ENCODE data around the gene AKR1E2.

The AKR1E2 gene

GRCh38 chr10:4825868-4826791 lies at the start of gene AKR1E2:
Gene AKR1E2 (plus strand): TSS chr10:4826207. CDS start chr10:4826325, 118 bp downstream.
- DNase-seq (ENCODE audit: low read depth), result peak; percentile 85

- DNase-seq (ENCODE audit: low read depth), result no peak
These were observed 49.8 kb upstream of the AKR1E2 start for GRCh38 chr10:4776234-4776638.

DNA sequence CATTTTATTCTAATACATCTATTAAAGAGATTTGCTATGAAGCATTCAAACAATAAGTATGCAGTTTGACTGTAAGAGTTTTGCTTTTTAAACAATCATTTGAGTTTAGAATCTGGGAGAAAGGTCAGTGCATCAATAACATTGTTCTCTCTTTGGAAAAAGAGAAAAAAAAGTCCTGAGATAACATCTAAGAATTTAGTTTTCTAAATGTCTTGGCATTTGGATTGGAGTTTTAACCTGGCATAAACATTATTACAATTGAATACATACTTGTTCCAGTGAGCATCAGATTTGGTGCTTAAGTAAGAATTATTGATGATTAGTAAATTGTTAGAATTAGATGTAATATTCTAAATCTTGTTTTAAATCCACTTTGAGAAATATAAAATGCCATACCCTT lies 47.2 kb upstream of the AKR1E2 start:
- DNase-seq (ENCODE audit: low read depth), result no peak

GRCh38 chr10:4780091-4780490 lies 45.9 kb upstream of the AKR1E2 start:
- DNase-seq (ENCODE audit: low read depth), result no peak

DNA sequence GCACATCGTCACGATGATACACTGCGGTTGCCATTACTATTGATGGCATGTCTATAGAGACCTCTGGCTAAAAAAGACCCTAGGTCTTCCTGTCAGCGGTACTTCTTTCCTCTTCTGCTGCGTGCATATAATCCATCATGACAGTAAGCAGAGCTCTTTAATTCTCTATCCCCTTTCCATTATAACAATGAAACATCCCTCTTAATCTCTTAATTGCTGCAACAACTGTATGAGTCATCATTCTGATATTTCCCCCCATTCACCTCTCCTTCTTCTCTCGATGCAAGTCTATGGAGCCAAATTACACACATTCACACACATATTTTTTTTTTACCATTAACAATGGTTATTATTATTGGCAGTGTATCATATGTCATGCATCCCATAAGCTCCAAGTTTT lies 45.2 kb upstream of the AKR1E2 start:
- DNase-seq (ENCODE audit: low read depth), result peak; percentile 68

- no peak for DNase-seq (ENCODE audit: low read depth)
These were observed 44.1 kb upstream of the AKR1E2 start for GRCh38 chr10:4781955-4782354.

- DNase-seq (ENCODE audit: low read depth), result no peak
These were observed 41.2 kb upstream of the AKR1E2 start for GRCh38 chr10:4784667-4785333.

DNA sequence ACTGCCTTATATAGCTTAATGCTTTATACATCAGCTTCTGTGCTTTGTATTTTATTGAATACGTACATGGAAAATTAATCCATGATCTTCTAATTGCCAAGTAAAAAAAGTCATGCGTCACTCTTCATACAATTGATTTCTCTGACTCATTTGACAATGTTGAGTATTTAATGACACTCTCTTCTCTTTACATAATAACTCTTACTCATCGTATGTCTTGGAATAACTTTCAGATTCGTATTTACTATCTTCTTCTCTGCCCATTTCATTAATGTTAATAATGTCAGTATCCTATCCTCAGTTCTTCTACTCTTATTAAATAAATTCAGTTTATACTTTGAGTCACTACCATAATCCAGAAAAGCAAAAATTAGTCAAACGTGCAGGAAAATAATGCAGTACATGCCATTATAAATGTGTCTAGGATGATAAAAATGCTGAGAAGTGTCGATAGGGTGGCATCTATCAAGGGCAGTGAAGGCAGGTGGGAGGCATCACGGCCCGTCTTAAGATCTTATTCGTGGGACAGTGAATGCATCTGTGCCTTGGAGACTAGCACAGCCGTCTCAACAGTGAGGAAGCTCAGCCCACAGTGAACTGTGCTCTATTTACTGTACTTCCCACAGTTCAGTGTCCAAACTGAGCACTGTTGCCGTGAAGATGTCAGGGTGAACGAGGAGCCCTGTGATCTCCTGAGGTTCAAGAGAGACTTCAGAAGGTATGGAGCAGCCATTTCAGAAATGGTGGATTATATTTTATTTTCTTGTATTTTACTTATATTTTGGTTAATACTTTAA lies 39.8 kb upstream of the AKR1E2 start:
- no peak for DNase-seq (ENCODE audit: low read depth)

GRCh38 chr10:4790045-4790444 lies 36.0 kb upstream of the AKR1E2 start:
- no peak for DNase-seq (ENCODE audit: low read depth)

- DNase-seq (ENCODE audit: low read depth), result no peak
These were observed 35.1 kb upstream of the AKR1E2 start for GRCh38 chr10:4790922-4791321.

DNA sequence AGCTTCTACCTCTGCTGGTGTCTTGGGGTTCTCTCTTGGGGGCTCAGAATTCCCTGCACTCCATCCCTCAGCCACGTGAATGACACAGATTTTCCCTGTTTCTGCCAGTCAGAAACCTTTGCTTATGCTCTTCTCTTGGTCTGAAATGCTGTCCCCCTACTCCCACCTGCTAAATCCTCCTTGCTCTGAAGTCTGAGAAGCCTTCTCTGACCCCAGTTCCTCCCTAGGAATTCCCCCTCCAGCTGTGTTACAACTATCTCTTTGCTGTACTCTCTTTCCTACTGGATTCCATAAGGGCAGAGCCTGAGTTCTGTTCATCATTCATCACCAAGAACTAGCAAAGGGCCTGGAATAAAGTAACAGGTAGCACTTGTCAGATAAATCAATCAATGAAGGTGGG lies 33.6 kb upstream of the AKR1E2 start:
- no peak for DNase-seq (ENCODE audit: low read depth)

DNA sequence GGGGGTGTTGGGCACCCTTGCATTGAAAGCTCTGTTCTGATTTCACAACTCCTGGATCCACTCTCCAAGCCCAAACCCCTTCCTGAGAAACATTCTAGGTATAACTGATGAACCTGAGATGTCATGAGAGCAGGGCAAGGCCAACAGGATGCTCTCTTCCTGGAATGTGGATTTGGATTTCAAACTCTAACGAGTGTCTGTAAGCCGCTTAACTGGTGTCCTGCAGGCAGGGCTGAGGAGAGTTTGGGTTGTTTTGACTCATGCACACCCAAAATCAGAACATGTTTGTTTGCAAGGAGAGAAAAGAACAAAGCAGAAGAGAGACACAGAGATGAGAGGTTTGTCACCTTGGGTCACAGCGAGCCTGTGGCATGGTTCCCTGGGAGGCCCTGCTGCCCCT lies 24.6 kb upstream of the AKR1E2 start:
- DNase-seq (ENCODE audit: low read depth), result no peak

DNA sequence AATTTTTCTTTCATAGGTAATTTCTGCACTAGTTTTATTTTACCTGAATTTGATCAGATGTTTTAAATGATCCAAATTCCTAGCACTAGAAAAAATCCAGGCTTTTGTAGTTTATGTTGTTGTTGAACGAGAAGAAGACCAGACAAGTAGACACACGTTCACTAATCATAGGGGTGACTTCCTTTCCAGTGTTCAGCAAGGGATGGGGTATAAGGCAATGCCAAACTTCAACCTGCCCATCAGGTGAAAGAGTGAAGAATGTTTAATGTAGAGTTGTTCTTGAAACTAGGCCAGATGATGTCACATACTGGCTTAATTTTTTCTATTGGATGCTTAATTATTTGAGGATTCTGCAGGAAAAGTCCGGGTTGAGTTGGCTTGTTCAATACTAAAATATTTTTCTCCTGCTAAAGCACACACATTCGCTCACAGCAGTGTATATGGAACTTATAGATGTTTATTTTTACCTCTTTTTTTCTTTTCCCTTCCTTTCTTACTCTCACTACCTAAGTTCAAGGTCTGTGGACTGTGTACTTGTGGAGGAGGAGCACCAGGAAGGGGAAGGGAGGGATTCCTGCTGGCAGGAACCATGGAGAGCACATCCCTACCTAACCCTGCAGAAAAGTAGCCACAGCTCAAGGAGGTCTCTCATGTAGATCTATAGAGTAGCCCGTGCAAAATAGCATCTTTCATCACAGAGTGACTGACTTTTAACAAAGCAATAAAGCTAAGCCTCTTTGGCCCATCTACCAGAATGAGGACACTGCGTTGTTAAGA lies 23.1 kb upstream of the AKR1E2 start:
- no peak for DNase-seq (ENCODE audit: low read depth)

GRCh38 chr10:4803822-4804221 lies 22.2 kb upstream of the AKR1E2 start:
- DNase-seq (ENCODE audit: low read depth), result no peak

- peak; percentile 67 for DNase-seq (ENCODE audit: low read depth)
These were observed 21.5 kb upstream of the AKR1E2 start for GRCh38 chr10:4804465-4804864.

GRCh38 chr10:4806534-4806933 lies 19.5 kb upstream of the AKR1E2 start:
- DNase-seq (ENCODE audit: low read depth), result no peak

DNA sequence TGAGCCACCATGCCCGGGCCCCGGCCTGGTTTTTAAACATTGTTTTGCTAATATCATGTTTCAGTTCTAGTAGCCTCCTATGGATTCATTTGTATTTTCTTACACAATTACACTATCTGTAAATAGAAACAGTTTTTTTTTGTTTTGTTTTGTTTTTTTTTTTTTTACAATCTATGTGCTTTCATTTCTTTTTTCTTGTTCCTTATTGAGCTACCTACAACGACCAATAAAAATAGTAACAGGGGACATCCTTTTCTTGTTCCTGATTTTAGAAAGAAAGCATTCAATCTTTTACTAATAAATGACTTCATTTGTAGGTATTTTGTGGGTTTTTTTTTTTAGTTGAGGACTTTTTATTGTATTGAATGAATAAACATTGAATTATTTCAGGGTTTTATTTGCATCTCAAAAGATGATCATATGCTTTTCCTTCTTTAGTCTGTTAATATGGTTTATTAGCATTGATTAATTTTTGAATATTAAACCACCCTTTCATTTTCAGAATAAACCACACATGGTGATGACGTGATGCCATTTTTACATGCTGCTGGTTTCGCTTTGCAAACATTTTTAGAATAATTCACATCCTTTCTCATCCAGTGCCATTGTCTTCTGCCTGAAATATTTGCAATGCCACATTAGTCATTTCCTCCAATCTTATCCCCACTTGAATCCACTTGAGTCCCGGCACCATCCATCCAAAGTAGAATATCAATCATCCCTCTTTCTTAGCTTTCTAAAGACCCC lies 18.1 kb upstream of the AKR1E2 start:
- peak; percentile 96 for DNase-seq (ENCODE audit: low read depth)

- DNase-seq (ENCODE audit: low read depth), result no peak
These were observed 16.9 kb upstream of the AKR1E2 start for GRCh38 chr10:4809156-4809555.

- DNase-seq (ENCODE audit: low read depth), result peak; percentile 13
These were observed 15.9 kb upstream of the AKR1E2 start for GRCh38 chr10:4810092-4810491.

DNA sequence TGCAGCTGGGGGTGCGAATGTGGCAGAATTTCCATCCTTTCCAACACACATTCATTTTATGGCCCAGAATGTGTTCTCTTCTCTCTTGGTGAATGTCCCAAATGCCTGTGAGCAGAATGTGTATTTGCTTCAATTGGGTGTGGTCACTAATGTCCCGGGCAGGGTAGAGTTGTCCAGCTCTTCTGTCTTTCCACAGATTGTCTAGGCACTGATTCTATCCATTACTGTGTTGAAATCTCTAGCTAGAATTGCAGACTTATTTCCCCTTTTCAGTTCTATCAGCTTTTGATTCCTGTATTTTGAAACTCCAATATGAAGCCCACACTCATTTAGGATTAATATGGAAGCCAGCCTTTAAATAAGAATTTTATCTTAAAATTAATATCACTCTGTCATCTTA lies 14.0 kb upstream of the AKR1E2 start:
- peak; percentile 15 for DNase-seq (ENCODE audit: low read depth)

- DNase-seq (ENCODE audit: low read depth), result peak; percentile 99
These were observed 13.0 kb upstream of the AKR1E2 start for GRCh38 chr10:4813023-4813422.
